ENCODE data around the gene GATA3.

The GATA3 gene

GRCh38 chr10:8088504-8088903 lies 34.0 kb downstream of the GATA3 start:
- Histone ChIP-seq H4K20me1 (no peaks in the 10 kb centered on the region), H3K36me3 (no peaks in the 10 kb centered on the region), H3K9ac (no peak overlapping the region), H3K9me3 (replicated peaks in 1 of 11) (no peaks in the 10 kb centered on the region), H3K27me3 (no peaks in the 10 kb centered on the region), H3K27ac (no peak overlapping the region), H3K4me3 (no peak overlapping the region), H3K4me1 (peaks cover 0 to 20% (median 7%) of the 10 kb centered on the region in 10 experiments; a peak in 12 of 20 replicates), H3K4me2 (peak overlapping the region in 7 of 11 experiments; percentile 20 to 74 (median 51); a peak in 11 of 22 replicates)
- no peak for TF ChIP-seq Cebpa-rat (IDR thresholded peaks at IDR 0.05)

GRCh38 chr10:8092428-8092827 lies 37.9 kb downstream of the GATA3 start:
- H3K27ac ChIP-seq: no peak overlapping the region
- H3K9me3 ChIP-seq (replicated peaks in 1 of 11): peaks cover 0 to 3% (median 0%) of the 10 kb centered on the region in 11 experiments; a peak in 1 of 22 replicates
- H3K4me3 ChIP-seq: no peak overlapping the region
- no peak for TF ChIP-seq Cebpa-rat (IDR thresholded peaks at IDR 0.05)
- H3K4me2 ChIP-seq: no peak overlapping the region
- peaks cover 0 to 14% (median 7%) of the 10 kb centered on the region in 10 experiments; a peak in 12 of 20 replicates for H3K4me1 ChIP-seq
- H3K27me3 ChIP-seq: no peaks in the 10 kb centered on the region
- no peaks in the 10 kb centered on the region for H3K36me3 ChIP-seq
- H4K20me1 ChIP-seq: no peaks in the 10 kb centered on the region
- no peak overlapping the region for H3K9ac ChIP-seq

- no peak overlapping the region for H3K4me3 ChIP-seq
- no peaks in the 10 kb centered on the region for H4K20me1 ChIP-seq
- no peak overlapping the region for H3K4me2 ChIP-seq
- no peak for TF ChIP-seq Cebpa-rat (IDR thresholded peaks at IDR 0.05)
- H3K9me3 ChIP-seq (replicated peaks in 1 of 11): peaks cover 0 to 3% (median 0%) of the 10 kb centered on the region in 11 experiments; a peak in 1 of 22 replicates
- no peaks in the 10 kb centered on the region for H3K27me3 ChIP-seq
- no peak overlapping the region for H3K27ac ChIP-seq
- H3K36me3 ChIP-seq: no peaks in the 10 kb centered on the region
- no peak overlapping the region for H3K9ac ChIP-seq
- H3K4me1 ChIP-seq: no peaks in the 10 kb centered on the region
Observed at GRCh38 chr10:8095959-8096358, 41.5 kb downstream of the GATA3 start.

- no peak overlapping the region for H3K4me2 ChIP-seq
- TF ChIP-seq Cebpa-rat (IDR thresholded peaks at IDR 0.05): no peak
- H3K9ac ChIP-seq: no peak overlapping the region
- no peaks in the 10 kb centered on the region for H3K4me1 ChIP-seq
- no peaks in the 10 kb centered on the region for H4K20me1 ChIP-seq
- no peak overlapping the region for H3K4me3 ChIP-seq
- no peak overlapping the region for H3K27ac ChIP-seq
- H3K27me3 ChIP-seq: no peaks in the 10 kb centered on the region
- peaks cover 0 to 3% (median 0%) of the 10 kb centered on the region in 11 experiments; a peak in 1 of 22 replicates for H3K9me3 ChIP-seq (replicated peaks in 1 of 11)
- no peaks in the 10 kb centered on the region for H3K36me3 ChIP-seq
Observed at GRCh38 chr10:8096931-8097330, 42.4 kb downstream of the GATA3 start.

GRCh38 chr10:8100366-8100765 lies 45.9 kb downstream of the GATA3 start:
- Histone ChIP-seq H3K4me3 (no peak overlapping the region), H3K36me3 (no peaks in the 10 kb centered on the region), H4K20me1 (peaks cover 0 to 2% (median 0%) of the 10 kb centered on the region in 11 experiments; a peak in 1 of 22 replicates), H3K9ac (no peak overlapping the region), H3K9me3 (replicated peaks in 1 of 11) (peaks cover 0 to 3% (median 0%) of the 10 kb centered on the region in 11 experiments; a peak in 1 of 22 replicates), H3K4me1 (peaks cover 0 to 13% (median 0%) of the 10 kb centered on the region in 10 experiments; a peak in 4 of 20 replicates), H3K4me2 (no peak overlapping the region), H3K27ac (no peak overlapping the region), H3K27me3 (no peaks in the 10 kb centered on the region)
- no peak for TF ChIP-seq Cebpa-rat (IDR thresholded peaks at IDR 0.05)

- no peak overlapping the region for H3K4me3 ChIP-seq
- peaks cover 0 to 13% (median 0%) of the 10 kb centered on the region in 10 experiments; a peak in 4 of 20 replicates for H3K4me1 ChIP-seq
- peak overlapping the region in 2 of 11 experiments; percentile 14 to 21; a peak in 1 of 22 replicates for H3K4me2 ChIP-seq
- no peak overlapping the region for H3K9ac ChIP-seq
- H3K9me3 ChIP-seq (replicated peaks in 1 of 11): no peaks in the 10 kb centered on the region
- H3K27ac ChIP-seq: no peak overlapping the region
- no peaks in the 10 kb centered on the region for H3K27me3 ChIP-seq
- TF ChIP-seq Cebpa-rat (IDR thresholded peaks at IDR 0.05): no peak
- H3K36me3 ChIP-seq: no peaks in the 10 kb centered on the region
- H4K20me1 ChIP-seq: peaks cover 0 to 2% (median 0%) of the 10 kb centered on the region in 11 experiments; a peak in 1 of 22 replicates
Observed at GRCh38 chr10:8102708-8103401, 48.4 kb downstream of the GATA3 start.

GRCh38 chr10:8103543-8103942 lies 49.1 kb downstream of the GATA3 start:
- Histone ChIP-seq H4K20me1 (peaks cover 0 to 2% (median 0%) of the 10 kb centered on the region in 11 experiments; a peak in 1 of 22 replicates), H3K27ac (no peak overlapping the region), H3K9me3 (replicated peaks in 1 of 11) (no peaks in the 10 kb centered on the region), H3K36me3 (no peaks in the 10 kb centered on the region), H3K27me3 (no peaks in the 10 kb centered on the region), H3K4me1 (peaks cover 0 to 13% (median 0%) of the 10 kb centered on the region in 10 experiments; a peak in 4 of 20 replicates), H3K4me2 (no peak overlapping the region; a peak in 2 of 22 replicates), H3K9ac (no peak overlapping the region), H3K4me3 (no peak overlapping the region)
- TF ChIP-seq Cebpa-rat (IDR thresholded peaks at IDR 0.05): no peak

GRCh38 chr10:8104005-8104404 lies 49.5 kb downstream of the GATA3 start:
- H3K4me1 ChIP-seq: peaks cover 0 to 13% (median 0%) of the 10 kb centered on the region in 10 experiments; a peak in 4 of 20 replicates
- H3K27ac ChIP-seq: no peak overlapping the region
- H4K20me1 ChIP-seq: peaks cover 0 to 2% (median 0%) of the 10 kb centered on the region in 11 experiments; a peak in 1 of 22 replicates
- H3K9ac ChIP-seq: no peak overlapping the region
- TF ChIP-seq Cebpa-rat (IDR thresholded peaks at IDR 0.05): no peak
- no peak overlapping the region for H3K4me3 ChIP-seq
- H3K36me3 ChIP-seq: no peaks in the 10 kb centered on the region
- H3K9me3 ChIP-seq (replicated peaks in 1 of 11): no peaks in the 10 kb centered on the region
- no peaks in the 10 kb centered on the region for H3K27me3 ChIP-seq
- H3K4me2 ChIP-seq: no peak overlapping the region; a peak in 2 of 22 replicates

- no peak overlapping the region for H3K4me3 ChIP-seq
- TF ChIP-seq Cebpa-rat (IDR thresholded peaks at IDR 0.05): no peak
- H3K27ac ChIP-seq: no peak overlapping the region
- H3K27me3 ChIP-seq: no peaks in the 10 kb centered on the region
- no peak overlapping the region for H3K4me2 ChIP-seq
- peaks cover 0 to 2% (median 0%) of the 10 kb centered on the region in 11 experiments; a peak in 1 of 22 replicates for H4K20me1 ChIP-seq
- peaks cover 0 to 13% (median 0%) of the 10 kb centered on the region in 10 experiments; a peak in 4 of 20 replicates for H3K4me1 ChIP-seq
- H3K36me3 ChIP-seq: no peaks in the 10 kb centered on the region
- H3K9me3 ChIP-seq (replicated peaks in 1 of 11): no peaks in the 10 kb centered on the region
- H3K9ac ChIP-seq: no peak overlapping the region
Observed at GRCh38 chr10:8104721-8105120, 50.2 kb downstream of the GATA3 start.
